Coronary artery (tissue), 2 donors: ENCODE data around the gene POLR3E.

Source experiments
- DNase-seq: peaks from one replicate; pipeline ENCODE4 v3.0.0-alpha.2; 2017; ENCODE audit warnings: low spot score
- H3K27ac ChIP-seq, 2 donors: fragments of 200-600 bp; sonication (generic); one replicate each; pipeline ENCODE4 v1.5.1; 2016 to 2019
- H3K4me3 ChIP-seq: fragments of 200-600 bp; sonication (generic); 2 replicates; pipeline ENCODE4 v1.5.1; 2016; ENCODE audit warnings: mild to moderate bottlenecking, moderate library complexity
- TF ChIP-seq, protein P1 (sequence below): fragments of 200-600 bp; sonication (generic); IDR thresholded peaks from one replicate; pipeline ENCODE4 v1.5.1; 2019; ENCODE audit warnings: antibody characterized with exemption

POLR3E gene

DNA sequence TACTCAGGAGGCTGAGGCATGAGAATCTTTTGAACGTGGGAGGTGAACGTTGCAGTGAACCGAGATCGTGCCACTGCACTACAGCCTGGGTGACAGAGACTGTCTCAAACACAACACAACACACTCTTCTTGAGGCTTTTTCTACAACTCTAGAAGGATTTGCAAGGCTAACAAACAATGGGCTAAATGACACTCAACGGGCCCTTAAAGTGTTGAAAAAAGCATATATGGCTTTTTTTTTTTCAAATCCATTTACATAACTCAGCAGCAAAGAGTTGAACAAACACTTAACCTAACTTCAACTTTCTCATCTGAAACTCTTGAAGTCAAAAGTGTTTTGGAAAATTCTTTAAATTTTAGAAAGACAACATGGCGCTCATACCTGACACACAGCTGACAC, 54.9 kb downstream of the POLR3E start:
- no peak for DNase-seq
- H3K4me3 ChIP-seq, result no peak overlapping the region
- no peak overlapping the region for H3K27ac ChIP-seq
- TF ChIP-seq, protein P1, sequence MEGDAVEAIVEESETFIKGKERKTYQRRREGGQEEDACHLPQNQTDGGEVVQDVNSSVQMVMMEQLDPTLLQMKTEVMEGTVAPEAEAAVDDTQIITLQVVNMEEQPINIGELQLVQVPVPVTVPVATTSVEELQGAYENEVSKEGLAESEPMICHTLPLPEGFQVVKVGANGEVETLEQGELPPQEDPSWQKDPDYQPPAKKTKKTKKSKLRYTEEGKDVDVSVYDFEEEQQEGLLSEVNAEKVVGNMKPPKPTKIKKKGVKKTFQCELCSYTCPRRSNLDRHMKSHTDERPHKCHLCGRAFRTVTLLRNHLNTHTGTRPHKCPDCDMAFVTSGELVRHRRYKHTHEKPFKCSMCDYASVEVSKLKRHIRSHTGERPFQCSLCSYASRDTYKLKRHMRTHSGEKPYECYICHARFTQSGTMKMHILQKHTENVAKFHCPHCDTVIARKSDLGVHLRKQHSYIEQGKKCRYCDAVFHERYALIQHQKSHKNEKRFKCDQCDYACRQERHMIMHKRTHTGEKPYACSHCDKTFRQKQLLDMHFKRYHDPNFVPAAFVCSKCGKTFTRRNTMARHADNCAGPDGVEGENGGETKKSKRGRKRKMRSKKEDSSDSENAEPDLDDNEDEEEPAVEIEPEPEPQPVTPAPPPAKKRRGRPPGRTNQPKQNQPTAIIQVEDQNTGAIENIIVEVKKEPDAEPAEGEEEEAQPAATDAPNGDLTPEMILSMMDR, result no peak

DNA sequence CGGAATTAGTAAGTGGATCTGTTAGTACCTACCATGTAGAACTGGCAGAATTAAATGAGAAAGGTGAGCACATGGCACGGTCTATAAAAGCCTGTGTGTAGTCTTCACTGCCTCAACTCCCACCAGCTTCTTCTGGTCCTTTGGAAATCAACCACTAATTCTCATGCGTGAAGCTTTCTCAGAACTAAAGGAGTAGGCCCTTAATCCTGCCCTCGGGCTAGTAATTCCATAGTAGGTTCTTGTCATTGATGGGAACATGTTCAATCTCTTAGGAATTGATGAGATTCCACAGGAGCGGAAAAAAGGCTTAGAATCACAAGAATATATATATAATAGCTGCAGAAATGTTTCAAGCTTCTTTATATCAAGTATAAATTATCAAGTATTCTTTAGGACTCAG, 55.5 kb downstream of the POLR3E start:
- no peak overlapping the region for H3K27ac ChIP-seq
- TF ChIP-seq, protein P1, result no peak
- H3K4me3 ChIP-seq, result no peak overlapping the region
- no peak for DNase-seq

DNA sequence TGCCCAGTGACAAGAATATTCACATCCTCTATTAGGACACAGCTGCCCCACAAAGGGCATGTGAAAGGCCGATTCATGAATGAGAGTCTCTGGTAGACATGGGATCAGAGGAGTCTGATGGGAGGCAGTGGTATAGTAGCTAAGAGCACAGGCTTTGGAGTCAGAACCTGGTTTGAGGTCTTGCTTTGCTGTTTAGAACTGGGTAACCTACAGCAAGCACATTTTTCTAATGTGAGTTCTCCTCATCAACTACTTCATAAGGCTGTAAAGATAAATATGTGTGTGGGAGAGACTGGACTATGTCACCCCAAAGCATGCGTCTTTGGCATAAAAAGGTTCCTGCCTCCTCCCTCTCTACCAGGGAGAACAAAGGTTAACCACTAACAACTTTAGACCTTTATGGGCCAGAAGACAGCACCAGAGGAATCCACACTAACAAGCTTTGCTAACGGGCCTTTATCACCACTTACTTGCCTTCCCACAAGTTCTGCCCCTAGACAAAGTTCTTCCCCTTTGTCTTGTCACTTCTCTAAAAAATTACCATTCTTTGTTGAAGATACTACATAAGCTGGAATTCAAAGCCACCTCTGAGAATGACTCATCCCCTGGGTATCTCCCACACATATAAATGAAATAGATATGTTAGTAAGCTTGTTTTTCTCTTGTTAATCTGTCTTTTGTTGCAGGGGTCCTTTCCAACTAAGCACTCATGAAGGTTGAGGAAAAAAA, 56.1 kb downstream of the POLR3E start:
- Histone ChIP-seq H3K27ac (peak overlapping the region in 1 of 2 donors; percentile 29), H3K4me3 (no peak overlapping the region)
- DNase-seq, result no peak
- TF ChIP-seq, protein P1, result no peak

DNA sequence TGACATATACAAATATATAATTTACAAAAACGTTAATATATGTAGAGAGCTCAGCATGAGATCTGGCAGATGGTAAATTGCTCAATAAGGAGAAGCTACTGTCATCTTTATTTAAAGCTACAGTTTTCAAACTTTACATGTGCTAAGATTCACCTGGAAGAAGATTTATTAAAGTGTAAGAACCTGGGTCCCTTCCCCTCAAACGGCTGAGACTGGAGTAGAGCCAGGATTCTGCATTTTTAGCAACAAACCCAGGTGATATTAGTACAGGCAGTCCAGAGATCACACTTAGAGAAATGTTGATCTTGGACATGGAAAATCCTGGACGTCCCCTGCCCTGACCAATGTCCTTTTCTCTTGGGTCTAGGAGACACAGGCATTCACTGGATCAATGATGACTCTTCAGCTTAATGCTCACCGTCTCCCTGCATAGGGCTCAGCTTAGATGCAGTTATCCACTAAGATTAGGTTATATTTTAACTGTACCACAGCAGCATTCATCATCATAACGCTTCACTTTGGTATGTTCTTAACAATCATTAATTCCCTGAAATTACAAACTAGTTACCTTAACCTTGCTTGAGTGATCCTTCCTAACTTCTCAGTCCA, 56.8 kb downstream of the POLR3E start:
- TF ChIP-seq, protein P1, result no peak
- Histone ChIP-seq H3K27ac (no peak overlapping the region), H3K4me3 (no peak overlapping the region)
- no peak for DNase-seq

DNA sequence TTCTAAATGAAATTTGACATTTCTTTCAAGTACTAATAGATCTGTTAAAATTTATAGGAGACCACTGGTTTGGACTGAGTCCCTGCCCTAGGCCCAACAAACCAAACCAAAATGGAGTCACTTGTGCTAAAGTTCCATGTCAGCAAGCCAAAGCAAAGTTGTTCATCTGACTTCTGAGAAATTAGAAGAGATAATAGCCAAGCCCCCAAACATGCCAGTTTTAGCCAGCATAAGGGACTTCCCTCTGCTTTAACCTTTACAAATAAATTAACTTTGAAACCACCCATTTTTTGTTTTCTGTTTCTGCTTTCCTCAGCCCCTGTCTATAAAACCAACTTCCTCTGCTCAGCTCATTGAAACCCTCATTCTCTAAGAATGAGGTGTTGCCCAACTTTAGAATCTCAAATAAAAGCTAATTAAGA, 58.3 kb downstream of the POLR3E start:
- TF ChIP-seq, protein P1, result no peak
- H3K4me3 ChIP-seq, result no peak overlapping the region
- no peak for DNase-seq
- H3K27ac ChIP-seq, result no peak overlapping the region

DNA sequence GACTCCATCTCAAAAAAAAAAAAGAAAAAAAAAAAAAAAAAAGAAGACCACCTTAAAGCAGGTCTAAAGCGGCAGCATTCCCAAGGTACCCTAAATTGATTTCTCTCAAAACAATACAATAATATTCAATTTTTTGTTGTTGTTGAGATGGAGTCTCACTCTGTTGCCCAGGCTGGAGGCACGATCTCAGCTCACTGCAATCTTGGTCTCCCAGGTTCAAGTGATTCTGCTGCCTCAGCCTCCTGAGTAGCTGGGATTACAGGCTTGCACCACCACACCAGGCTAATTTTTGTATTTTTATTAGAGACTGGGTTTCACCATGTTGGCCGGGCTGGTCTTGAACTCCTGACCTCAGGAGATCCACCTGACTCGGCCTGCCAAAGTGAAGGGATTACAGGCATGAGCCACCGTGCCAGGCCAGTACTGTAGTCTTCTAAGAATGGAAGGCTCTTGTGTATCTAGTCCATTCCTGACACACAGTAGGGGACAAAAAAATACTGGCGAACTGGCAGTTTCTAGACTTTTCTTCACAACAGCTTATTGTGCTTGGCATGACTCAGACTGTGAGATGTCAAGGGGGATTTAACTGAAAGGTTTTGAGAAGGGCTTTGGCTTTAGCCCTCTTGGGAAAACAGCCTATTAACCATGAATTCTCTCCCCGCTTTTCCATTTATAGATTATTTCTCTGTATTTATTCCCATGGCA, 59.9 kb downstream of the POLR3E start:
- DNase-seq, result no peak

More for the DNA sequence above, 59.9 kb downstream of the POLR3E start:
- H3K27ac ChIP-seq, result peak overlapping the region in 1 of 2 donors; percentile 2
- no peak overlapping the region for H3K4me3 ChIP-seq
- TF ChIP-seq, protein P1, result no peak
